HepG2 (cell line): ENCODE results near the gene TBC1D32. TPM values are rescaled to one million over a fixed set of nuclear protein-coding genes. Genes with fewer than 3 reads are reported as not detected.

Experiments
- ARNT2 ChIP-seq: sonication (generic); formaldehyde crosslinking; IDR thresholded peaks from 2 replicates; pipeline ENCODE4 v1.8.0; 2022; ENCODE audit warnings: mild to moderate bottlenecking, low read depth, missing genetic modification reagents, moderate library complexity
- HNRNPH1 ChIP-seq: fragments of 200-400 bp; formaldehyde crosslinking; optimal IDR thresholded peaks from 2 replicates; pipeline ENCODE3; 2017; ENCODE audit warnings: mild to moderate bottlenecking, low read depth, low read length
- KDM2A ChIP-seq: sonication (generic); formaldehyde crosslinking; IDR thresholded peaks from 2 replicates; pipeline ENCODE4 v1.4.0; 2020; ENCODE audit warnings: low read depth, missing genetic modification reagents, borderline replicate concordance
- MBNL3 ChIP-seq: fragments of 250-450 bp; sonication (Bioruptor Pico); conservative IDR thresholded peaks from 2 replicates; pipeline ENCODE4 v1.8.0; 2022; ENCODE audit warnings: mild to moderate bottlenecking, inconsistent platforms
- MED8 ChIP-seq: sonication (generic); formaldehyde crosslinking; IDR thresholded peaks from 2 replicates; pipeline ENCODE4 v1.8.1; 2023; ENCODE audit warnings: mild to moderate bottlenecking, missing genetic modification reagents; ENCODE audit not compliant: insufficient replicate concordance
- NR2F2 ChIP-seq: IDR thresholded peaks from 2 replicates; pipeline ENCODE4 v1.6.1; 2012; ENCODE audit warnings: low read depth, inconsistent platforms, borderline replicate concordance
- SRY ChIP-seq: sonication (generic); formaldehyde crosslinking; IDR thresholded peaks from 2 replicates; pipeline ENCODE4 v1.8.0; 2022; ENCODE audit warnings: mild to moderate bottlenecking, missing genetic modification reagents
- TCF7L2 ChIP-seq: IDR thresholded peaks from 2 replicates; pipeline ENCODE4 v1.6.1; 2011; ENCODE audit warnings: mild to moderate bottlenecking, low read depth, low read length, moderate library complexity
- ZBTB42 ChIP-seq: sonication (generic); formaldehyde crosslinking; IDR thresholded peaks from 2 replicates; pipeline ENCODE4 v1.5.0; 2020; ENCODE audit warnings: mild to moderate bottlenecking, missing genetic modification reagents
- ZFAT ChIP-seq: sonication (generic); formaldehyde crosslinking; conservative IDR thresholded peaks from 2 replicates; pipeline ENCODE4 v1.8.1; 2023; ENCODE audit warnings: missing genetic modification reagents, inconsistent platforms
- ZNF552 ChIP-seq: sonication (generic); formaldehyde crosslinking; IDR thresholded peaks from 2 replicates; pipeline ENCODE4 v1.9.0; 2022; ENCODE audit warnings: missing genetic modification reagents, mild to moderate bottlenecking, borderline replicate concordance
- ZNF616 ChIP-seq: sonication (generic); formaldehyde crosslinking; IDR thresholded peaks from 2 replicates; pipeline ENCODE4 v1.5.0; 2020; ENCODE audit warnings: low read depth, mild to moderate bottlenecking, missing genetic modification reagents
- ZNF629 ChIP-seq: sonication (generic); formaldehyde crosslinking; conservative IDR thresholded peaks from 2 replicates; pipeline ENCODE4 v1.5.0; 2020; ENCODE audit warnings: missing genetic modification reagents
- ZNF7 ChIP-seq: IDR thresholded peaks from 2 replicates; pipeline ENCODE4 v1.6.1; 2016; ENCODE audit warnings: missing biosample characterization, missing genetic modification reagents
- polyA plus RNA-seq, 8 experiments: library from polyadenylated mRNA; depleted of rRNA in 3 of 8; stranded (reverse) in 7 of 8; unstranded in 1 of 8; fragments of >200 nt; fragmentation: Illumina TruSeq in 4 of 8; extraction: Trizol in 4 of 8; gene quantifications; 2 replicates each; pipeline versions ENCODE4 v1.2.1 to v1.2.3, GENCODE V29; 2011 to 2016; ENCODE audit warnings: low read depth in 4 of 8, missing spikeins in 1 of 8, mixed read lengths in 1 of 8; ENCODE audit not compliant: insufficient read depth in 1 of 8
- total RNA-seq, 5 experiments: library from RNA; depleted of rRNA; stranded (reverse); fragments of >200 nt; fragmentation: Illumina TruSeq; extraction: Trizol; gene quantifications; 2 replicates each; pipeline ENCODE4 v1.2.3, GENCODE V29; 2016; ENCODE audit warnings: low read depth in 1 of 5
- TF ChIP-seq, protein P1 (sequence below): fragments of 450-650 bp; IDR thresholded peaks from 2 replicates; pipeline ENCODE4 v1.6.1; 2017
- TF ChIP-seq, protein P2 (sequence below): IDR thresholded peaks from 2 replicates; pipeline ENCODE4 v1.6.1; 2018; ENCODE audit warnings: missing genetic modification reagents, mild to moderate bottlenecking, missing compliant biosample characterization
- TF ChIP-seq, protein P3 (sequence below): sonication (generic); formaldehyde crosslinking; conservative IDR thresholded peaks from 2 replicates; pipeline ENCODE4 v1.4.0; 2020; ENCODE audit warnings: mild to moderate bottlenecking, missing genetic modification reagents, moderate library complexity
- TF ChIP-seq, protein P4 (sequence below): IDR thresholded peaks from 2 replicates; pipeline ENCODE4 v1.6.1; 2016; ENCODE audit warnings: low read depth, missing genetic modification reagents, missing compliant biosample characterization

The TBC1D32 gene
- total and polyA plus RNA-seq, 2 of the 13 experiments (the other 11 are each of a cell fraction or from before 2014, with no cell fraction given) = 2.0 to 4.8 TPM

DNA sequence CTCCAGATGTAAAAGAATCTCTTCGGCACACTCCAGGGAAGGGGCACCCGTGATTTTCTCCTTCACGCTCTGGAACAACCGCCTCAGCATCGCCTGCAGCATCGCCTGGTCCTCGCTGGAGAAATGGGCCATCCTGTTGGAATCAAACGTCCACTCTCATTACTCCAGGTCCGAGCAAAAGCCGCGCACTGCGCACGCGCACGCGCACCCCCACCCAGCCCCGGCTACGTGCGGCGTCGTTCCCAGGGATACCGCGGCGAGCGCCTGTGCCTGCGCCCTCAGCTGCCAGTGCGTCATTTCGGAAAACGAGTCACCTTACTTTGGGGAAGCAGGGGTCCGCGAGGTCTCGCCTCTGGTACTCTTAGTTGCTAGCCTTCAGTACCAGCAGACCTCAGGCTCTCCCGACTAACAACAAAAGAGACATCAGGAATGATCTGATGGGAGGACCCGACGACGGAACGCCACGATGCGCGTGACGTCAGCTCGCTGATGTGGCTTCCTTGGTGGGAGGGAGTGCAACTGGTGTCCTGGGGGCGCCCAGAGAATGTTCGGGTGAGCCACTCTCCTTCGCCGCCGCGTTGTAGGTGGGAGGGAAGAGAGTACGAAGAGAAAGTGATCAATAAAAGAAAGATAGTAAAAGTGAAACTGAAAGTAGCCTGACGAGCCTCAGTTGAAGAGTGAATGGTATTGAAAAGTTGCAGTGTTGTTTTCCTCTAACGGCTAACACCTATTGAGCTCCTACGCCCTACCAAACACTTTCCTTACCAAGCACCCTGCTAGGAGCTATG, at the start of gene TBC1D32 (continued):
- TF ChIP-seq ZBTB42 (CRISPR knock-in tag) = peak; percentile 85
- no peak for TF ChIP-seq MED8 (CRISPR knock-in tag)
- no peak; the same call in 1 of the 2 replicates for TF ChIP-seq NR2F2
- TF ChIP-seq, protein P1, sequence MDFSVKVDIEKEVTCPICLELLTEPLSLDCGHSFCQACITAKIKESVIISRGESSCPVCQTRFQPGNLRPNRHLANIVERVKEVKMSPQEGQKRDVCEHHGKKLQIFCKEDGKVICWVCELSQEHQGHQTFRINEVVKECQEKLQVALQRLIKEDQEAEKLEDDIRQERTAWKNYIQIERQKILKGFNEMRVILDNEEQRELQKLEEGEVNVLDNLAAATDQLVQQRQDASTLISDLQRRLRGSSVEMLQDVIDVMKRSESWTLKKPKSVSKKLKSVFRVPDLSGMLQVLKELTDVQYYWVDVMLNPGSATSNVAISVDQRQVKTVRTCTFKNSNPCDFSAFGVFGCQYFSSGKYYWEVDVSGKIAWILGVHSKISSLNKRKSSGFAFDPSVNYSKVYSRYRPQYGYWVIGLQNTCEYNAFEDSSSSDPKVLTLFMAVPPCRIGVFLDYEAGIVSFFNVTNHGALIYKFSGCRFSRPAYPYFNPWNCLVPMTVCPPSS = no peak
- TF ChIP-seq, protein P2, sequence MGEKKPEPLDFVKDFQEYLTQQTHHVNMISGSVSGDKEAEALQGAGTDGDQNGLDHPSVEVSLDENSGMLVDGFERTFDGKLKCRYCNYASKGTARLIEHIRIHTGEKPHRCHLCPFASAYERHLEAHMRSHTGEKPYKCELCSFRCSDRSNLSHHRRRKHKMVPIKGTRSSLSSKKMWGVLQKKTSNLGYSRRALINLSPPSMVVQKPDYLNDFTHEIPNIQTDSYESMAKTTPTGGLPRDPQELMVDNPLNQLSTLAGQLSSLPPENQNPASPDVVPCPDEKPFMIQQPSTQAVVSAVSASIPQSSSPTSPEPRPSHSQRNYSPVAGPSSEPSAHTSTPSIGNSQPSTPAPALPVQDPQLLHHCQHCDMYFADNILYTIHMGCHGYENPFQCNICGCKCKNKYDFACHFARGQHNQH (CRISPR knock-in tag) = peak; percentile 83; the same call in 1 of the 2 replicates
- no peak for TF ChIP-seq HNRNPH1
- TF ChIP-seq ZNF616 (CRISPR knock-in tag) = no peak
- peak; percentile 93 for TF ChIP-seq SRY (CRISPR knock-in tag)
- TF ChIP-seq MBNL3 (CRISPR knock-in tag) = no peak
- no peak; the same call in 1 of the 2 replicates for TF ChIP-seq ARNT2 (CRISPR knock-in tag)
- no peak for TF ChIP-seq ZNF629
- peak; percentile 96 for TF ChIP-seq KDM2A (CRISPR knock-in tag)
- TF ChIP-seq, protein P3, sequence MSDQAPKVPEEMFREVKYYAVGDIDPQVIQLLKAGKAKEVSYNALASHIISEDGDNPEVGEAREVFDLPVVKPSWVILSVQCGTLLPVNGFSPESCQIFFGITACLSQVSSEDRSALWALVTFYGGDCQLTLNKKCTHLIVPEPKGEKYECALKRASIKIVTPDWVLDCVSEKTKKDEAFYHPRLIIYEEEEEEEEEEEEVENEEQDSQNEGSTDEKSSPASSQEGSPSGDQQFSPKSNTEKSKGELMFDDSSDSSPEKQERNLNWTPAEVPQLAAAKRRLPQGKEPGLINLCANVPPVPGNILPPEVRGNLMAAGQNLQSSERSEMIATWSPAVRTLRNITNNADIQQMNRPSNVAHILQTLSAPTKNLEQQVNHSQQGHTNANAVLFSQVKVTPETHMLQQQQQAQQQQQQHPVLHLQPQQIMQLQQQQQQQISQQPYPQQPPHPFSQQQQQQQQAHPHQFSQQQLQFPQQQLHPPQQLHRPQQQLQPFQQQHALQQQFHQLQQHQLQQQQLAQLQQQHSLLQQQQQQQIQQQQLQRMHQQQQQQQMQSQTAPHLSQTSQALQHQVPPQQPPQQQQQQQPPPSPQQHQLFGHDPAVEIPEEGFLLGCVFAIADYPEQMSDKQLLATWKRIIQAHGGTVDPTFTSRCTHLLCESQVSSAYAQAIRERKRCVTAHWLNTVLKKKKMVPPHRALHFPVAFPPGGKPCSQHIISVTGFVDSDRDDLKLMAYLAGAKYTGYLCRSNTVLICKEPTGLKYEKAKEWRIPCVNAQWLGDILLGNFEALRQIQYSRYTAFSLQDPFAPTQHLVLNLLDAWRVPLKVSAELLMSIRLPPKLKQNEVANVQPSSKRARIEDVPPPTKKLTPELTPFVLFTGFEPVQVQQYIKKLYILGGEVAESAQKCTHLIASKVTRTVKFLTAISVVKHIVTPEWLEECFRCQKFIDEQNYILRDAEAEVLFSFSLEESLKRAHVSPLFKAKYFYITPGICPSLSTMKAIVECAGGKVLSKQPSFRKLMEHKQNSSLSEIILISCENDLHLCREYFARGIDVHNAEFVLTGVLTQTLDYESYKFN = no peak
- no peak for TF ChIP-seq ZNF7 (CRISPR knock-in tag)
- no peak for TF ChIP-seq TCF7L2
- TF ChIP-seq, protein P4, sequence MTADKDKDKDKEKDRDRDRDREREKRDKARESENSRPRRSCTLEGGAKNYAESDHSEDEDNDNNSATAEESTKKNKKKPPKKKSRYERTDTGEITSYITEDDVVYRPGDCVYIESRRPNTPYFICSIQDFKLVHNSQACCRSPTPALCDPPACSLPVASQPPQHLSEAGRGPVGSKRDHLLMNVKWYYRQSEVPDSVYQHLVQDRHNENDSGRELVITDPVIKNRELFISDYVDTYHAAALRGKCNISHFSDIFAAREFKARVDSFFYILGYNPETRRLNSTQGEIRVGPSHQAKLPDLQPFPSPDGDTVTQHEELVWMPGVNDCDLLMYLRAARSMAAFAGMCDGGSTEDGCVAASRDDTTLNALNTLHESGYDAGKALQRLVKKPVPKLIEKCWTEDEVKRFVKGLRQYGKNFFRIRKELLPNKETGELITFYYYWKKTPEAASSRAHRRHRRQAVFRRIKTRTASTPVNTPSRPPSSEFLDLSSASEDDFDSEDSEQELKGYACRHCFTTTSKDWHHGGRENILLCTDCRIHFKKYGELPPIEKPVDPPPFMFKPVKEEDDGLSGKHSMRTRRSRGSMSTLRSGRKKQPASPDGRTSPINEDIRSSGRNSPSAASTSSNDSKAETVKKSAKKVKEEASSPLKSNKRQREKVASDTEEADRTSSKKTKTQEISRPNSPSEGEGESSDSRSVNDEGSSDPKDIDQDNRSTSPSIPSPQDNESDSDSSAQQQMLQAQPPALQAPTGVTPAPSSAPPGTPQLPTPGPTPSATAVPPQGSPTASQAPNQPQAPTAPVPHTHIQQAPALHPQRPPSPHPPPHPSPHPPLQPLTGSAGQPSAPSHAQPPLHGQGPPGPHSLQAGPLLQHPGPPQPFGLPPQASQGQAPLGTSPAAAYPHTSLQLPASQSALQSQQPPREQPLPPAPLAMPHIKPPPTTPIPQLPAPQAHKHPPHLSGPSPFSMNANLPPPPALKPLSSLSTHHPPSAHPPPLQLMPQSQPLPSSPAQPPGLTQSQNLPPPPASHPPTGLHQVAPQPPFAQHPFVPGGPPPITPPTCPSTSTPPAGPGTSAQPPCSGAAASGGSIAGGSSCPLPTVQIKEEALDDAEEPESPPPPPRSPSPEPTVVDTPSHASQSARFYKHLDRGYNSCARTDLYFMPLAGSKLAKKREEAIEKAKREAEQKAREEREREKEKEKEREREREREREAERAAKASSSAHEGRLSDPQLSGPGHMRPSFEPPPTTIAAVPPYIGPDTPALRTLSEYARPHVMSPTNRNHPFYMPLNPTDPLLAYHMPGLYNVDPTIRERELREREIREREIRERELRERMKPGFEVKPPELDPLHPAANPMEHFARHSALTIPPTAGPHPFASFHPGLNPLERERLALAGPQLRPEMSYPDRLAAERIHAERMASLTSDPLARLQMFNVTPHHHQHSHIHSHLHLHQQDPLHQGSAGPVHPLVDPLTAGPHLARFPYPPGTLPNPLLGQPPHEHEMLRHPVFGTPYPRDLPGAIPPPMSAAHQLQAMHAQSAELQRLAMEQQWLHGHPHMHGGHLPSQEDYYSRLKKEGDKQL (CRISPR knock-in tag) = no peak
- TF ChIP-seq ZNF552 (CRISPR knock-in tag) = no peak
- TF ChIP-seq ZFAT (CRISPR knock-in tag) = no peak
